ENCODE data around the gene POLDIP2. TPM values are rescaled to one million over a fixed set of nuclear protein-coding genes. Genes with fewer than 3 reads are reported as not detected.

Gene POLDIP2
- total and polyA plus RNA-seq, 10 of the 15 experiments (the other 5 are each of a cell fraction or from before 2014, with no cell fraction given), result 22.8 to 196 (median 121) TPM

GRCh38 chr17:28342313-28342712 is 15.0 kb downstream of the POLDIP2 start:
- FAIRE-seq, result no peak
- no peak overlapping the region for H3K27ac ChIP-seq (ENCODE audit: control insufficient read depth, insufficient read depth)
- ATAC-seq, result no peak
- no peak overlapping the region for H2AFZ ChIP-seq (ENCODE audit: control insufficient read depth, low read depth, low read length)
- H3K27me3 ChIP-seq (replicated peaks in 1 of 2; ENCODE audit: control insufficient read depth in 2 of 2, insufficient read depth in 2 of 2, low read length in 1 of 2), result no peaks in the 10 kb centered on the region
- H3K4me3 ChIP-seq, result no peak overlapping the region
- RAD21 ChIA-PET (ENCODE audit: unreplicated experiment), result no interaction called here
- no peak overlapping the region for H3K4me2 ChIP-seq (ENCODE audit: control insufficient read depth, insufficient read depth)
- H4K20me1 ChIP-seq (ENCODE audit: control insufficient read depth, insufficient read depth), result no peaks in the 10 kb centered on the region
- SMC1A ChIA-PET (ENCODE audit: uncharacterized antibody, unreplicated experiment), result no interaction called here
- intact Hi-C loops (cut with micrococcal nuclease; ENCODE audit: unreplicated experiment) (no loop called here), in situ Hi-C loops (cut with MboI) (loop anchor here (5.0 kb wide), 1 partner anchor 50 kb away; no protein-coding TSS in a partner anchor)
- H3K36me3 ChIP-seq (ENCODE audit: control insufficient read depth in 2 of 2, insufficient read depth in 2 of 2, low read length in 1 of 2), result peaks cover 14 to 20% of the 10 kb centered on the region in 2 experiments
- DNase-seq (ENCODE audit: low read depth, low spot score), result no peak
- H3K79me2 ChIP-seq (ENCODE audit: control insufficient read depth, insufficient read depth, low read length), result no peaks in the 10 kb centered on the region
- H3K9me3 ChIP-seq (replicated peaks; ENCODE audit: control insufficient read depth, insufficient read depth, low read length), result no peaks in the 10 kb centered on the region
- no TSS peak for BruUV-seq (replicated peaks)
- H3K4me1 ChIP-seq (ENCODE audit: control insufficient read depth, insufficient read depth, low read length), result no peaks in the 10 kb centered on the region
- CTCF ChIA-PET, result no interaction called here
- no peak overlapping the region for H3K9ac ChIP-seq (ENCODE audit: control insufficient read depth, insufficient read depth, low read length)
- POLR2A ChIA-PET, result no interaction called here
- 89% methylated on average over 14 of the region's 14 CpGs for WGBS (ENCODE audit: insufficient coverage, insufficient replicate concordance, low lambda C conversion rate, missing lambda C conversion rate)
- no peak for TF ChIP-seq RBBP5 (conservative IDR thresholded peaks at IDR 0.05)
- TF ChIP-seq E4F1 (IDR thresholded peaks at IDR 0.05; ENCODE audit: borderline replicate concordance, partially characterized antibody), result no peak
- TF ChIP-seq NFYB (IDR thresholded peaks at IDR 0.05; ENCODE audit: insufficient read depth, low read depth, low read length), result no peak
- no peak for TF ChIP-seq ZNF687 (IDR thresholded peaks at IDR 0.05)
- TF ChIP-seq NFIC (IDR thresholded peaks at IDR 0.05; ENCODE audit: low read depth, low read length), result no peak
- TF ChIP-seq PAX8 (IDR thresholded peaks at IDR 0.05), result no peak
- TF ChIP-seq HCFC1 (IDR thresholded peaks at IDR 0.05; ENCODE audit: low read length), result no peak
- no peak for TF ChIP-seq ZNF274 (IDR thresholded peaks at IDR 0.05; ENCODE audit: insufficient read depth, insufficient read length)
- TF ChIP-seq SMARCA5 (IDR thresholded peaks at IDR 0.05), result no peak
- TF ChIP-seq KLF5 (IDR thresholded peaks at IDR 0.05; ENCODE audit: partially characterized antibody), result no peak
- TF ChIP-seq NR2F1 (conservative IDR thresholded peaks at IDR 0.05), result no peak
- TF ChIP-seq IKZF1 (conservative IDR thresholded peaks at IDR 0.05), result no peak
- TF ChIP-seq, protein P1, sequence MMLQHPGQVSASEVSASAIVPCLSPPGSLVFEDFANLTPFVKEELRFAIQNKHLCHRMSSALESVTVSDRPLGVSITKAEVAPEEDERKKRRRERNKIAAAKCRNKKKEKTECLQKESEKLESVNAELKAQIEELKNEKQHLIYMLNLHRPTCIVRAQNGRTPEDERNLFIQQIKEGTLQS (IDR thresholded peaks at IDR 0.05; ENCODE audit: borderline replicate concordance, extremely low read depth, low read depth, low read length), result no peak
- TF ChIP-seq, protein P2, sequence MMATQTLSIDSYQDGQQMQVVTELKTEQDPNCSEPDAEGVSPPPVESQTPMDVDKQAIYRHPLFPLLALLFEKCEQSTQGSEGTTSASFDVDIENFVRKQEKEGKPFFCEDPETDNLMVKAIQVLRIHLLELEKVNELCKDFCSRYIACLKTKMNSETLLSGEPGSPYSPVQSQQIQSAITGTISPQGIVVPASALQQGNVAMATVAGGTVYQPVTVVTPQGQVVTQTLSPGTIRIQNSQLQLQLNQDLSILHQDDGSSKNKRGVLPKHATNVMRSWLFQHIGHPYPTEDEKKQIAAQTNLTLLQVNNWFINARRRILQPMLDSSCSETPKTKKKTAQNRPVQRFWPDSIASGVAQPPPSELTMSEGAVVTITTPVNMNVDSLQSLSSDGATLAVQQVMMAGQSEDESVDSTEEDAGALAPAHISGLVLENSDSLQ (IDR thresholded peaks at IDR 0.05), result no peak
- TF ChIP-seq, protein P3, sequence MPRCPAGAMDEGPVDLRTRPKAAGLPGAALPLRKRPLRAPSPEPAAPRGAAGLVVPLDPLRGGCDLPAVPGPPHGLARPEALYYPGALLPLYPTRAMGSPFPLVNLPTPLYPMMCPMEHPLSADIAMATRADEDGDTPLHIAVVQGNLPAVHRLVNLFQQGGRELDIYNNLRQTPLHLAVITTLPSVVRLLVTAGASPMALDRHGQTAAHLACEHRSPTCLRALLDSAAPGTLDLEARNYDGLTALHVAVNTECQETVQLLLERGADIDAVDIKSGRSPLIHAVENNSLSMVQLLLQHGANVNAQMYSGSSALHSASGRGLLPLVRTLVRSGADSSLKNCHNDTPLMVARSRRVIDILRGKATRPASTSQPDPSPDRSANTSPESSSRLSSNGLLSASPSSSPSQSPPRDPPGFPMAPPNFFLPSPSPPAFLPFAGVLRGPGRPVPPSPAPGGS (IDR thresholded peaks at IDR 0.05; ENCODE audit: borderline replicate concordance, insufficient read depth, low read depth, low read length, poor library complexity, severe bottlenecking), result no peak

Data from GM12878 (cell line).